ENCODE data around the gene PPFIBP1.

DNA sequence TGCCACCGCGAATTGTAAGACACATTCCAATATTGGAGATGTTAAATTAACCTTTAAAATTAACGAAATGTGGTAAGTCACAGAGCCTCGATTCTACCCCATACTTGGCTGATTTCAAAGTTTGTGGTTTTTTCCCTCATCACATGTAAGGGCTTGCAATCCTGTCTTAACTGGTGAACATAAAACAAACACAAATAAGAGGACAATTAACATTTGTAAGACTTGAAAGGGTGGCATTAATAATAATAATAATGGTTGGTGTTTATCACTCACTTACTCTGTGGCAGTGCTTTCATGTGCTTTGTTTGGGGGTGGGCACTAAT is 26.6 kb downstream of the PPFIBP1 start:
- TF ChIP-seq, protein P1, sequence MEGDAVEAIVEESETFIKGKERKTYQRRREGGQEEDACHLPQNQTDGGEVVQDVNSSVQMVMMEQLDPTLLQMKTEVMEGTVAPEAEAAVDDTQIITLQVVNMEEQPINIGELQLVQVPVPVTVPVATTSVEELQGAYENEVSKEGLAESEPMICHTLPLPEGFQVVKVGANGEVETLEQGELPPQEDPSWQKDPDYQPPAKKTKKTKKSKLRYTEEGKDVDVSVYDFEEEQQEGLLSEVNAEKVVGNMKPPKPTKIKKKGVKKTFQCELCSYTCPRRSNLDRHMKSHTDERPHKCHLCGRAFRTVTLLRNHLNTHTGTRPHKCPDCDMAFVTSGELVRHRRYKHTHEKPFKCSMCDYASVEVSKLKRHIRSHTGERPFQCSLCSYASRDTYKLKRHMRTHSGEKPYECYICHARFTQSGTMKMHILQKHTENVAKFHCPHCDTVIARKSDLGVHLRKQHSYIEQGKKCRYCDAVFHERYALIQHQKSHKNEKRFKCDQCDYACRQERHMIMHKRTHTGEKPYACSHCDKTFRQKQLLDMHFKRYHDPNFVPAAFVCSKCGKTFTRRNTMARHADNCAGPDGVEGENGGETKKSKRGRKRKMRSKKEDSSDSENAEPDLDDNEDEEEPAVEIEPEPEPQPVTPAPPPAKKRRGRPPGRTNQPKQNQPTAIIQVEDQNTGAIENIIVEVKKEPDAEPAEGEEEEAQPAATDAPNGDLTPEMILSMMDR (IDR thresholded peaks at IDR 0.05; ENCODE audit: control extremely low read depth in 1 of 3, insufficient read depth in 1 of 3, low read depth in 1 of 3, low read length in 3 of 3), result no peak
- TF ChIP-seq EP300 (IDR thresholded peaks at IDR 0.05; ENCODE audit: borderline replicate concordance in 1 of 2, low read depth in 2 of 2, low read length in 2 of 2), result no peak
- no peak for TF ChIP-seq CREB1 (IDR thresholded peaks at IDR 0.05)
- no peak for TF ChIP-seq ZNF274 (IDR thresholded peaks at IDR 0.05; ENCODE audit: borderline replicate concordance, extremely low read depth, low read length)
- no peak for TF ChIP-seq E2F6 (IDR thresholded peaks at IDR 0.05)
- TF ChIP-seq SIN3A (conservative IDR thresholded peaks at IDR 0.05 in 1 of 2, IDR thresholded peaks at IDR 0.05 in 1 of 2; ENCODE audit: low read depth in 1 of 2, low read length in 2 of 2), result no peak
- TF ChIP-seq RBBP5 (IDR thresholded peaks at IDR 0.05; ENCODE audit: borderline replicate concordance, low read depth, low read length), result no peak

Measured in H1 (cell line).